Mesothelial cell of epicardium (in vitro differentiated cells): Measurements from ENCODE around the gene CNTN4. TPM values are rescaled to one million over a fixed set of nuclear protein-coding genes. Genes with fewer than 3 reads are reported as not detected.

ENCODE experiments used
- DNase-seq, 2 experiments: peaks; one replicate each; pipeline ENCODE4 v3.0.0; 2021; ENCODE audit warnings: low spot score in 2 of 2; ENCODE audit not compliant: unreplicated experiment in 2 of 2
- H3K27ac Mint-ChIP-seq: 2 replicates; pipeline ENCODE4 v1.8.0; 2021; ENCODE audit warnings: mixed read lengths
- H3K27me3 Mint-ChIP-seq: 2 replicates; pipeline ENCODE4 v1.8.0; 2021; ENCODE audit warnings: low read depth, mixed read lengths
- H3K36me3 Mint-ChIP-seq: 2 replicates; pipeline ENCODE4 v1.8.0; 2021; ENCODE audit warnings: mixed read lengths
- H3K4me1 Mint-ChIP-seq: 2 replicates; pipeline ENCODE4 v1.8.0; 2021; ENCODE audit warnings: mixed read lengths
- H3K4me3 Mint-ChIP-seq: 2 replicates; pipeline ENCODE4 v1.8.0; 2021; ENCODE audit warnings: mild to moderate bottlenecking, moderate library complexity, mixed read lengths
- H3K9me3 Mint-ChIP-seq: 2 replicates; pipeline ENCODE4 v1.8.0; 2021; ENCODE audit warnings: mixed read lengths
- CTCF ChIP-seq: fragments of 200-600 bp; sonication (generic); IDR thresholded peaks from one replicate; pipeline ENCODE4 v1.5.0; 2021; ENCODE audit warnings: antibody characterized with exemption; ENCODE audit not compliant: unreplicated experiment
- total RNA-seq: library from RNA; stranded (reverse); gene quantifications from 3 replicates; pipeline ENCODE4 v1.2.1, GENCODE V29; 2021

CNTN4 gene
- total RNA-seq, 1 donor from 2014 or later, result 68.9 TPM

DNA sequence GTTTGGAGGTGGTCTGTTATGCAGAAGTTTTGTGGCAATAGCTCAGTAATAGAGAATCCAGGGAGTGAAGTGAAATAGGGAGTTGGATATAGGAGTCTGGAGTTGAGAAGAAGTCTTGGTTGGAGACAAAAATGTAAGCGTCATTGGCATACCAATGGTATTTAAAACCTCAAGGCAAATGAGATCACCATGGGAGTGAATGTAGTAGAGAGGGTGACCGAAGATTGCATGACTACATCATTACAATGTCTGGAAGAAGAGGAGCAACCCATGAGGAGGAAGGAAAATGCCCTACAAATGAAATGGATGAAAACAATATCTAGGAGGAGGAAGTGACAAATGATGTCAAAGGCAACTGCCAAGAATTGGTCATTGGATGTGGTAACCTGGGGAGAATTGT is 54.4 kb downstream of the CNTN4 start:
- Mint-ChIP-seq H3K27me3 (no peaks in the 10 kb centered on the region), H3K4me3 (no peak overlapping the region), H3K36me3 (peaks cover 6% of the 10 kb centered on the region), H3K27ac (no peak overlapping the region), H3K9me3 (no peaks in the 10 kb centered on the region), H3K4me1 (peaks cover 33% of the 10 kb centered on the region)
- DNase-seq, result no peak
- TF ChIP-seq CTCF, result no peak

GRCh38 chr3:2153547-2153946 is 54.9 kb downstream of the CNTN4 start:
- H3K4me1 Mint-ChIP-seq, result peaks cover 32% of the 10 kb centered on the region
- no peaks in the 10 kb centered on the region for H3K9me3 Mint-ChIP-seq
- DNase-seq, result no peak
- H3K27me3 Mint-ChIP-seq, result no peaks in the 10 kb centered on the region
- no peak for TF ChIP-seq CTCF
- H3K27ac Mint-ChIP-seq, result no peak overlapping the region
- peaks cover 6% of the 10 kb centered on the region for H3K36me3 Mint-ChIP-seq
- no peak overlapping the region for H3K4me3 Mint-ChIP-seq

GRCh38 chr3:2154621-2155020 is 56.0 kb downstream of the CNTN4 start:
- Mint-ChIP-seq H3K27me3 (no peaks in the 10 kb centered on the region), H3K27ac (no peak overlapping the region), H3K9me3 (no peaks in the 10 kb centered on the region), H3K4me3 (no peak overlapping the region), H3K4me1 (peaks cover 28% of the 10 kb centered on the region), H3K36me3 (peaks cover 6% of the 10 kb centered on the region)
- no peak for TF ChIP-seq CTCF
- DNase-seq, result no peak

GRCh38 chr3:2156244-2156847 is 57.7 kb downstream of the CNTN4 start:
- TF ChIP-seq CTCF, result peak; percentile 56
- DNase-seq, result no peak
- Mint-ChIP-seq H3K27me3 (no peaks in the 10 kb centered on the region), H3K36me3 (peaks cover 6% of the 10 kb centered on the region), H3K9me3 (no peaks in the 10 kb centered on the region), H3K27ac (no peak overlapping the region), H3K4me1 (peaks cover 17% of the 10 kb centered on the region), H3K4me3 (peak overlapping the region; percentile 29)

GRCh38 chr3:2158828-2159227 is 60.2 kb downstream of the CNTN4 start:
- peaks cover 15% of the 10 kb centered on the region for H3K36me3 Mint-ChIP-seq

More at GRCh38 chr3:2158828-2159227, 60.2 kb downstream of the CNTN4 start:
- Mint-ChIP-seq H3K4me3 (no peak overlapping the region), H3K9me3 (peaks cover 8% of the 10 kb centered on the region), H3K27ac (no peak overlapping the region), H3K27me3 (no peaks in the 10 kb centered on the region), H3K4me1 (peaks cover 17% of the 10 kb centered on the region)
- no peak for TF ChIP-seq CTCF
- no peak for DNase-seq
